ENCODE measurements around the gene ANXA11.
"Not testable (repeated sequence)": the region's sequence is repeated elsewhere in the genome, so short reads cannot be mapped to it uniquely, and the experiment has no call there.

ANXA11 gene

GRCh38 chr10:80141696-80142460 is 63.5 kb downstream of the ANXA11 start:
- no peak for TF ChIP-seq CTCF (IDR thresholded peaks at IDR 0.05; ENCODE audit: low read depth, low read length, missing control alignments)
- DNase-seq (ENCODE audit: low read depth) = no peak
- H3K4me3 ChIP-seq (ENCODE audit: low read depth, low read length) = no peak overlapping the region

GRCh38 chr10:80140251-80140650 is 65.1 kb downstream of the ANXA11 start:
- TF ChIP-seq CTCF (IDR thresholded peaks at IDR 0.05; ENCODE audit: low read depth, low read length, missing control alignments) = no peak
- DNase-seq (ENCODE audit: low read depth) = no peak
- no peak overlapping the region for H3K4me3 ChIP-seq (ENCODE audit: low read depth, low read length)

DNA sequence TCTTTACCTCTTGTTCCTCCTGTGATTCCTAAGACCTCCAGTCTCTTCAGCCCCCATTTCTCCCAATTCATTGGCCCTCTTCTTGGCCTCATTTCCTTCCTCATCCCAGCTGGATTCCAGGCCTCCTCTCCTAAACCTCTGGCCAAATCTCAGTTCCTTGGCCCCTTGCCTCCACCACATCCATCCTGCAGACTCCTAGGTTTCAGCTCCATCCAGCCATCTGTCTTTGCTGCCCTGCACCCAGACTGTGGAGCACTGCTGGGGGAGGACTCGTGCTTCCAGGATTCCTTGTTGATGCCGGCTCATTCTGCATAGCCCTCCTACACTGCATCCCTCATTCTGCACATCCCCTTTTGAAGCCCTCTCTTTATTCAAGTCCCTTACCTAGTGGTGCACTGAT is 66.1 kb downstream of the ANXA11 start:
- no peak for TF ChIP-seq CTCF (IDR thresholded peaks at IDR 0.05; ENCODE audit: low read depth, low read length, missing control alignments)
- H3K4me3 ChIP-seq (ENCODE audit: low read depth, low read length) = no peak overlapping the region
- no peak for DNase-seq (ENCODE audit: low read depth)

- TF ChIP-seq CTCF (IDR thresholded peaks at IDR 0.05; ENCODE audit: low read depth, low read length, missing control alignments) = no peak
- no peak for DNase-seq (ENCODE audit: low read depth)
- H3K4me3 ChIP-seq (ENCODE audit: low read depth, low read length) = no peak overlapping the region
Observed at GRCh38 chr10:80137920-80138319, 67.4 kb downstream of the ANXA11 start.

DNA sequence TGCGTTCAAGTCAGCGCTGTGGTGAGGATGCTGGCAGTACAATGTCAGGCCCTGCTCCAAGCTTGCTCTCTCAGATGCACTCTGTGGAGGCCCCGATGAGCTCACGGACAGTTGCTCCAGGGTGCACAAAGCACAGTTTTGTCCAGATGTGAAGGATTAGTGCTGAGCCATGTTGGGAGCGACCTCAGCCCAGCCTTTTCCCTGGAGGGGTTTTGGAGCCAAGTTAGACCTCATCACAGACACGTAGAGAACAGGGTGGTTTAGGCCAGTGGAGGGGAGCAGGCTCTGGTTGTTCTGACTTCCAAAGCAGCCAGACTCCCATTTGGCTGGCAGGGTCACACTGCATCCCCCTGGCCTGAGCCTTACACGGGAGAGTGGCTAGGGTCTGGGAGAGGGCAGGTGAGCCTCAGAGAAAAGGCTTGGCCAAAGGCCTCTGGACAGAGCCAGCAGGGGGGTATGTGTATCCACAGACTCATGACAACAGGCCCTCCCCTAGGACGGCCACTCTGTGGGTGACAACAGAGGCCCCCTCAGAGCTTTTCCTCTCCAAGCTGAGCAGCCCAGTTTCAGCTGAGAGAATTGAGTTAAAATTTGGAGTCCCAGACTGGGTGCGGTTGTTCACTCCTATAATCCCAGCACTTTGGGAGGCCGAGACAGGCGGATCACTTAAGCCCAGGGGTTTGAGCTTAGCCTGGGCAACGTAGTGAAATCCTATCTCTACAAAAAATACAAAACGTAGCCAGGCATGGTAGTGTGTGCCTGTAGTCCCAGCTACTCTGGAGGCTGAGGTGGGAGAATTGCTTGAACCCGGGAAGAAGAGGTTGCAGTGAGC is 68.1 kb downstream of the ANXA11 start:
- no peak for DNase-seq (ENCODE audit: low read depth)
- no peak for TF ChIP-seq CTCF (IDR thresholded peaks at IDR 0.05; ENCODE audit: low read depth, low read length, missing control alignments)
- no peak overlapping the region for H3K4me3 ChIP-seq (ENCODE audit: low read depth, low read length)

GRCh38 chr10:80136134-80136571 is 69.2 kb downstream of the ANXA11 start:
- no peak for DNase-seq (ENCODE audit: low read depth)
- no peak for TF ChIP-seq CTCF (IDR thresholded peaks at IDR 0.05; ENCODE audit: low read depth, low read length, missing control alignments)
- no peak overlapping the region for H3K4me3 ChIP-seq (ENCODE audit: low read depth, low read length)

GRCh38 chr10:80133687-80134086 is 71.7 kb downstream of the ANXA11 start:
- DNase-seq (ENCODE audit: low read depth); H3K4me3 ChIP-seq (ENCODE audit: low read depth, low read length): not testable (repeated sequence)
